Measurements from ENCODE around the gene NR6A1. TPM values are rescaled to one million over a fixed set of nuclear protein-coding genes. Genes with fewer than 3 reads are reported as not detected.

The NR6A1 gene
- total RNA-seq, 1 experiment from 2014 or later = 6.7 TPM

DNA sequence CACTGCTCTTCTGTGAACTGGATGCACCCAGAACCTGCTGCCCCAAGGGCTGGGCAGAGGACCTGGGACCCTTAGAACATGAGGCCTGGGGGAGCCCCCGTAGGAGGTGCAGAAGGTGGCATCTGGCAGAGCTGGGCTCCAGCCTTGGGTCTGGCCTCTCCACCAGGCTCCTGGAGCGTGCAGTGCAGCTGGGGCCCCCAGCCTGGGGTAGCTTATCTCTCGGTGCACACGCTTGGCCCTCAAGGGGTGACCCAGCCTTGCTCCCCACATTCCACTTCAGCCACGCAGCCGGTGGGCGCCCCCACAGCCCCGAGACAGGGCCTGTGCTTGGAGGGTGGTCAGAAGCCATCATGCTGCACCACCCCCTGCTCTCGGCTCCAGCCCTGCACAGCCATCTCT, 258.3 kb downstream of the NR6A1 start:
- BruUV-seq (replicated peaks) = no TSS peak

DNA sequence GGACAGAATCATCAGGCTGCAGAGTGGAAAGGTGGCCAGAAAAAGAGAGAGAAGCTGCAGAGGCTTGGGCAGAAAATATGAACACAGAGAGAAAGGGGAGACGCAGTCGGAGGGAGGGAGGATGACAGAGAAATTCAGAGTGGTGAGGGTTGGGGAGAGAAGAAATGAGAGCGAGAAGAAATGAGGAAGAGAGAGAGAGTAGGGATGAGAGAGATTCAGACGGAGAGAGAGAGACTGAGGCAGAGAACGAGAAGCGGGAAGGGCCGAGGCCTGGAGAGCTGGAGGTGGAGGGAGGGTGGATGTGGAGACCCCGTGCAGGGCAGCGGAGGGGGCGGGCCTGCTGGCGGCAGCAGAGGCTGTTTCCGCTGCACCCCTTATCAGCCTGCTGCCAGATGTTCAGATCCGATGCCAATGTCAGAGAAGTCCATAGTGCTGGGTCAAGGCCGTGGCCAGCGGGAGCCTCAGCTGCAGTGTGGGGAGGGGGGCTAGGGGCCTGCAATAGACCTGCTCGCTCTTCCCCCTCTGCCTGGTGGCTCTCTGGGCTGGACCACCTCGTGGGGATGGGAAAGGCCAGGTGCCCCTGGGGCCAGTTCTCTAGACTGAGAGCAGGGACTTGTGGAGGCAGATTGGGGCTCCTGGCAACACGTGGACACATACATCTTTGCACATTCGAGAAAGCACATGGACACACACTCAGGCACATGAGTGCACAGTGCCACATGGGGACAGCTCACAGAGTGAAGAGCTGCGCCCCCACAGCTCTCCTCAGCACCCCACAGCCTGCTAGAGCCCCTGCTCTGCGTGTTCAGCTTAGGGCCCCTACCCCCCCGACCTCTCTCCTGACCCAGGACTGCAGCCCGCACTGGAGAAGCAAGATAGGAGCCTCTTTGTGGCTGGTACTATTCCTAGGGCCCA, 259.0 kb downstream of the NR6A1 start:
- no peak overlapping the region for H3K4me3 Mint-ChIP-seq (ENCODE audit: low read depth, unreplicated experiment)
- H3K27ac Mint-ChIP-seq (ENCODE audit: unreplicated experiment) = no peak overlapping the region
- BruUV-seq (replicated peaks) = no TSS peak
- TF ChIP-seq, protein P1, sequence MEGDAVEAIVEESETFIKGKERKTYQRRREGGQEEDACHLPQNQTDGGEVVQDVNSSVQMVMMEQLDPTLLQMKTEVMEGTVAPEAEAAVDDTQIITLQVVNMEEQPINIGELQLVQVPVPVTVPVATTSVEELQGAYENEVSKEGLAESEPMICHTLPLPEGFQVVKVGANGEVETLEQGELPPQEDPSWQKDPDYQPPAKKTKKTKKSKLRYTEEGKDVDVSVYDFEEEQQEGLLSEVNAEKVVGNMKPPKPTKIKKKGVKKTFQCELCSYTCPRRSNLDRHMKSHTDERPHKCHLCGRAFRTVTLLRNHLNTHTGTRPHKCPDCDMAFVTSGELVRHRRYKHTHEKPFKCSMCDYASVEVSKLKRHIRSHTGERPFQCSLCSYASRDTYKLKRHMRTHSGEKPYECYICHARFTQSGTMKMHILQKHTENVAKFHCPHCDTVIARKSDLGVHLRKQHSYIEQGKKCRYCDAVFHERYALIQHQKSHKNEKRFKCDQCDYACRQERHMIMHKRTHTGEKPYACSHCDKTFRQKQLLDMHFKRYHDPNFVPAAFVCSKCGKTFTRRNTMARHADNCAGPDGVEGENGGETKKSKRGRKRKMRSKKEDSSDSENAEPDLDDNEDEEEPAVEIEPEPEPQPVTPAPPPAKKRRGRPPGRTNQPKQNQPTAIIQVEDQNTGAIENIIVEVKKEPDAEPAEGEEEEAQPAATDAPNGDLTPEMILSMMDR (IDR thresholded peaks at IDR 0.05; ENCODE audit: unreplicated experiment) = no peak
- H3K4me1 Mint-ChIP-seq (ENCODE audit: low read depth, unreplicated experiment) = peaks cover 10% of the 10 kb centered on the region
- intact Hi-C loops (cut with micrococcal nuclease; ENCODE audit: unreplicated experiment) = no loop called here
- CTCF ChIA-PET = no interaction called here
- no peaks in the 10 kb centered on the region for H3K36me3 Mint-ChIP-seq (ENCODE audit: insufficient read depth, unreplicated experiment)
- H3K27me3 Mint-ChIP-seq (ENCODE audit: unreplicated experiment) = peaks cover under 1% of the 10 kb centered on the region
- H3K9me3 Mint-ChIP-seq (ENCODE audit: low read depth, unreplicated experiment) = no peaks in the 10 kb centered on the region
- no peak for DNase-seq

More for the DNA sequence above, 258.3 kb downstream of the NR6A1 start:
- Mint-ChIP-seq H3K4me1 (ENCODE audit: low read depth, unreplicated experiment) (peaks cover 10% of the 10 kb centered on the region), H3K27me3 (ENCODE audit: unreplicated experiment) (no peaks in the 10 kb centered on the region), H3K9me3 (ENCODE audit: low read depth, unreplicated experiment) (no peaks in the 10 kb centered on the region), H3K27ac (ENCODE audit: unreplicated experiment) (no peak overlapping the region), H3K36me3 (ENCODE audit: insufficient read depth, unreplicated experiment) (no peaks in the 10 kb centered on the region), H3K4me3 (ENCODE audit: low read depth, unreplicated experiment) (no peak overlapping the region)
- intact Hi-C loops (cut with micrococcal nuclease; ENCODE audit: unreplicated experiment) = no loop called here
- TF ChIP-seq, protein P1 (IDR thresholded peaks at IDR 0.05; ENCODE audit: unreplicated experiment) = no peak
- DNase-seq = no peak
- CTCF ChIA-PET = no interaction called here

DNA sequence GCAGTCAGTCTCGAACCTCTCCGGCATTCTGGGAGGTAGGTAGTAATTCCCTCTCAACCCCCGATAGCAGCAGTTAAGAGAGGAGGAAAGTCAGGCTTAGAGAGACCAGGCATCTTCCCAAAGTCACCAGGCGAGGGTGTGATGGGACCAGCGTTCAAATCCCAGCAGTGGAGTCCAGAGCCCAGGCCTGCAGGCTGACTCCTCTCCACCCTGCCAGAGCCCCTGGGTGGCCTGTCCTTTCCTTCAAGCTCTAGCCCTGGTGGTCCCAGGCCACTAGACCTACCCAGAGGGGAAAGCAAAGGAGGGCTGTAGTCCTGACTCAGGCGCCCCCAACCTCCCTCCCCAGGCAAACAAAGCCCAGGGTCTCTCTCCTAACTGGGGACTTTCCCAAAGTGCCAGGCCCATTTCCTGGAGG, 259.7 kb downstream of the NR6A1 start:
- CTCF ChIA-PET = no interaction called here
- TF ChIP-seq, protein P1 (IDR thresholded peaks at IDR 0.05; ENCODE audit: unreplicated experiment) = no peak
- DNase-seq = no peak
- Mint-ChIP-seq H3K27me3 (ENCODE audit: unreplicated experiment) (peaks cover 7% of the 10 kb centered on the region), H3K4me3 (ENCODE audit: low read depth, unreplicated experiment) (no peak overlapping the region), H3K9me3 (ENCODE audit: low read depth, unreplicated experiment) (no peaks in the 10 kb centered on the region), H3K4me1 (ENCODE audit: low read depth, unreplicated experiment) (peaks cover 10% of the 10 kb centered on the region), H3K27ac (ENCODE audit: unreplicated experiment) (no peak overlapping the region), H3K36me3 (ENCODE audit: insufficient read depth, unreplicated experiment) (no peaks in the 10 kb centered on the region)
- intact Hi-C loops (cut with micrococcal nuclease; ENCODE audit: unreplicated experiment) = no loop called here
- no TSS peak for BruUV-seq (replicated peaks)

DNA sequence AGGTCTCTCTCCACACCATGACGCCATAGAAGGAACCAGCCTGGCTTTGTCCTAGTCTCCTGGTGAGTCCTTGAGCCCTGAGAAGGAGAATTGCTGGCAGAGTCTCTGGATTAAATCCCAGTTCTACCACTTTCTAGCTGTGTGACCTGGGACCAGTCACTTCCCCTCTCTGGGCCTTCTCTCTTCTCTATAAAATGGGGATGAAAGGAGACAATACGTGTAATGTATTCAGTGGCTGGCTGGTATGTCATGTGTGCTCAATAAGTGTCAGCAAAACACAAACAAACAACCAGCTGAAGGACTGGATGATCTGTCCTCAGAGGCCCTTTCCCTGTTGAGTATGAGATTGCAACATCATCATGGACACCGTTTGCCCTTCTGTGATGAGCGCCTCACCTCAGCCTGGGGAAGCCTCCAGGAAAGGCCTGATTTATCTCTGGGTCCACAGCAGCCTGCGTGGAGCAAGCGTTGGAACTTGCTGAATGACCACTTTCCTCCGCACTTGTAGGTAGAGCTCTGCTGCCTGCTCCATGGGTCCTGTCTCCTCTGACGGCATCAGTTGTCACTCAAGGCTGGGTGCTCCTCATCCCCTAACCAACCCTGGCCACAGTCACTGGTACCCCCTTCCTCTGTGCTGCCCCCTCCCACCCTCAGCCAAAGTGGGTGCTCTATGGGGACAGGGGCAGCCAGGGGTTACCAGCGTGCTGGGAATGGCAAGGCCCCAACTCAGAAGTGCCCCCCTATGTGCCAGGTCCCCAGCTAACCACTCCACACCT, 260.3 kb downstream of the NR6A1 start:
- BruUV-seq (replicated peaks) = no TSS peak
- no peak for DNase-seq
- no peaks in the 10 kb centered on the region for H3K36me3 Mint-ChIP-seq (ENCODE audit: insufficient read depth, unreplicated experiment)
- TF ChIP-seq, protein P1 (IDR thresholded peaks at IDR 0.05; ENCODE audit: unreplicated experiment) = no peak
- intact Hi-C loops (cut with micrococcal nuclease; ENCODE audit: unreplicated experiment) = no loop called here
- H3K27ac Mint-ChIP-seq (ENCODE audit: unreplicated experiment) = no peak overlapping the region
- H3K4me3 Mint-ChIP-seq (ENCODE audit: low read depth, unreplicated experiment) = no peak overlapping the region
- CTCF ChIA-PET = interaction anchor here (1.1 kb wide), 1 partner anchor 26 kb away, joined by 3 read pairs; no protein-coding TSS in a partner anchor
- H3K27me3 Mint-ChIP-seq (ENCODE audit: unreplicated experiment) = peaks cover 13% of the 10 kb centered on the region
- no peaks in the 10 kb centered on the region for H3K9me3 Mint-ChIP-seq (ENCODE audit: low read depth, unreplicated experiment)
- H3K4me1 Mint-ChIP-seq (ENCODE audit: low read depth, unreplicated experiment) = peaks cover 10% of the 10 kb centered on the region

Measured in Calu3 (cell line).